Adrenal gland (tissue), 12 donors: ENCODE results near the gene IFT27. TPM values are rescaled to one million over a fixed set of nuclear protein-coding genes. Genes with fewer than 3 reads are reported as not detected.

Source experiments
- DNase-seq, 7 donors: peaks; one replicate each; pipeline ENCODE4 v3.0.0-alpha.2; 2019 to 2020
- H3K27ac ChIP-seq, 5 donors: fragments of 200-600 bp; sonication (generic) in 4 of 5; 1 replicate in 3 of 5; 2 replicates in 2 of 5; pipeline versions ENCODE4 v1.5.1 to v1.8.0; 2016 to 2020; ENCODE audit warnings: mild to moderate bottlenecking in 1 of 5
- H3K27me3 ChIP-seq: fragments of 200-600 bp; 2 replicates; pipeline ENCODE4 v1.8.0; 2021
- H3K36me3 ChIP-seq, 2 donors: fragments of 200-600 bp; replicated peaks in 1 of 2; 1 replicate in 1 of 2; 2 replicates in 1 of 2; pipeline versions ENCODE4 v1.5.1 to v1.8.0; 2018 to 2022
- H3K4me1 ChIP-seq, 2 donors: fragments of 200-600 bp; replicated peaks in 1 of 2; 1 replicate in 1 of 2; 2 replicates in 1 of 2; pipeline versions ENCODE4 v1.5.1 to v1.8.0; 2018 to 2021
- H3K4me3 ChIP-seq, 4 donors: fragments of 200-600 bp; sonication (generic) in 3 of 4; one replicate each; pipeline ENCODE4 v1.5.1; 2016 to 2018
- H3K9me3 ChIP-seq, 3 donors: fragments of 200-600 bp; sonication (generic) in 1 of 3; replicated peaks in 1 of 3; 1 replicate in 2 of 3; 2 replicates in 1 of 3; pipeline versions ENCODE4 v1.5.1 to v1.8.0; 2016 to 2021
- CTCF ChIP-seq, 6 experiments: fragments of 450-650 bp in 4 of 6; fragments of 200-600 bp in 2 of 6; sonication (generic) in 1 of 6; IDR thresholded peaks; 1 replicate in 5 of 6; 2 replicates in 1 of 6; pipeline versions ENCODE4 v1.5.1 to v1.8.0; 2016 to 2021; ENCODE audit warnings: antibody characterized with exemption in 6 of 6, mild to moderate bottlenecking in 2 of 6, moderate library complexity in 1 of 6
- POLR2A ChIP-seq, 2 donors: fragments of 450-650 bp; IDR thresholded peaks; one replicate each; pipeline ENCODE4 v1.6.1; 2017; ENCODE audit warnings: antibody characterized with exemption in 2 of 2, mild to moderate bottlenecking in 2 of 2, moderate library complexity in 1 of 2
- WGBS, 4 donors: extraction: QIAGEN DNeasy Blood & Tissue Kit in 2 of 4; methylation state at CpG; one replicate each; pipeline versions ENCODE4 v1.1.5 to v1.1.7; 2013 to 2017; 5-methylcytosine and 5-hydroxymethylcytosine counted together
- intact Hi-C, 2 donors: fragments of 100-400 bp; cut with DNase I; formaldehyde crosslinking; loops; one replicate each; pipeline versions ENCODE4 v1.14.1 to v1.15.0; 2022 to 2023
- polyA plus RNA-seq, 3 donors: library from polyadenylated mRNA; stranded (reverse); fragments of 200-250 nt in 2 of 3; fragments of 350-450 nt in 1 of 3; fragmentation: Illumina TruSeq in 1 of 3; extraction: RNeasy Lipid Tissue Mini Kit (QIAGEN cat#74804) in 1 of 3; gene quantifications; one replicate each; pipeline ENCODE4 v1.2.3, GENCODE V29; 2013 to 2014
- total RNA-seq, 9 donors: library from RNA; depleted of rRNA in 4 of 9; stranded (reverse); fragments of >200 nt in 4 of 9; fragments of 120-200 nt in 1 of 9; fragmentation: NEBNext Ultra II Directional in 1 of 9; extraction: Animal tissue kit (Norgen Biotek cat#: 25700) in 1 of 9; gene quantifications; one replicate each; pipeline versions ENCODE4 v1.1.0 to v1.2.4, GENCODE V29; 2013 to 2023
- donor health status: healthy with polysubstance abuse.
- donor health status: Bipolar disorder and iron deficiency.
- donor health status: DM: yes; HTN: yes; CAD: no.
- donor health status: DM: no; HTN: no; CAD: no.
- donor health status: DM: no; HTN: no; CAD: no.
- donor health status: DM: yes; HTN: yes; CAD: no.

The IFT27 gene
- total and polyA plus RNA-seq, 12 donors: 9.4 to 78.4 (median 37.7) TPM

- no peak for TF ChIP-seq POLR2A (IDR thresholded peaks at IDR 0.05)
- TF ChIP-seq CTCF (IDR thresholded peaks at IDR 0.05): no peak
- intact Hi-C loops: loop anchor here in 1 of 2 donors (10.0 kb wide), 1 partner anchor 151 kb away; no protein-coding TSS in a partner anchor
- Histone ChIP-seq H3K36me3 (no peaks in the 10 kb centered on the region), H3K4me3 (no peak overlapping the region), H3K27ac (no peak overlapping the region), H3K4me1 (no peaks in the 10 kb centered on the region), H3K9me3 (no peaks in the 10 kb centered on the region), H3K27me3 (peaks cover 10% of the 10 kb centered on the region)
- peak in 1 of 7 donors; percentile 11 for DNase-seq
- 70 to 76% (median 71%) methylated on average over 20 to 24 of the region's 24 CpGs for WGBS, 4 donors
Measured at GRCh38 chr22:36725366-36726006, 50.4 kb downstream of the IFT27 start.

- Histone ChIP-seq H3K9me3 (no peaks in the 10 kb centered on the region), H3K4me3 (no peak overlapping the region), H3K27ac (no peak overlapping the region), H3K4me1 (no peaks in the 10 kb centered on the region), H3K36me3 (no peaks in the 10 kb centered on the region), H3K27me3 (peaks cover 10% of the 10 kb centered on the region)
- TF ChIP-seq CTCF (IDR thresholded peaks at IDR 0.05) (no peak), POLR2A (IDR thresholded peaks at IDR 0.05) (no peak)
- intact Hi-C loops: loop anchor here in 1 of 2 donors (10.0 kb wide), 1 partner anchor 150 kb away; no protein-coding TSS in a partner anchor
- DNase-seq: peak in 1 of 7 donors; percentile 21
- 74 to 81% (median 77%) methylated on average over 3 to 4 of the region's 4 CpGs for WGBS, 4 donors
Measured at GRCh38 chr22:36724836-36725235, 51.1 kb downstream of the IFT27 start.

- intact Hi-C loops: loop anchor here in 1 of 2 donors (10.0 kb wide), 1 partner anchor 147 kb away; no protein-coding TSS in a partner anchor
- DNase-seq: no peak
- H3K27ac ChIP-seq: no peak overlapping the region
- H3K36me3 ChIP-seq: no peaks in the 10 kb centered on the region
- no peaks in the 10 kb centered on the region for H3K9me3 ChIP-seq
- no peaks in the 10 kb centered on the region for H3K4me1 ChIP-seq
- peaks cover 14% of the 10 kb centered on the region for H3K27me3 ChIP-seq
- TF ChIP-seq POLR2A (IDR thresholded peaks at IDR 0.05) (no peak), CTCF (IDR thresholded peaks at IDR 0.05) (no peak)
- H3K4me3 ChIP-seq: no peak overlapping the region
Measured at GRCh38 chr22:36722055-36722454, 53.9 kb downstream of the IFT27 start.

GRCh38 chr22:36715647-36716046 is 60.3 kb downstream of the IFT27 start:
- no peak for DNase-seq
- H3K4me3 ChIP-seq: no peak overlapping the region
- no peaks in the 10 kb centered on the region for H3K36me3 ChIP-seq
- intact Hi-C loops: loop anchor here in 1 of 2 donors (10.0 kb wide), 1 partner anchor 161 kb away; no protein-coding TSS in a partner anchor
- H3K9me3 ChIP-seq: no peaks in the 10 kb centered on the region
- H3K27me3 ChIP-seq: peaks cover 4% of the 10 kb centered on the region
- no peak overlapping the region for H3K27ac ChIP-seq
- TF ChIP-seq CTCF (IDR thresholded peaks at IDR 0.05) (no peak), POLR2A (IDR thresholded peaks at IDR 0.05) (no peak)
- 70 to 86% (median 77%) methylated on average over 1 of the region's 1 CpG for WGBS, 4 donors
- H3K4me1 ChIP-seq: no peaks in the 10 kb centered on the region
